Gastroesophageal sphincter (tissue), 4 donors: Measurements from ENCODE around the gene AHI1. TPM values are rescaled to one million over a fixed set of nuclear protein-coding genes. Genes with fewer than 3 reads are reported as not detected.

Experiments used
- ATAC-seq: fragments of 150-250 bp; one replicate; pipeline ENCODE4 v1.9.1; 2016; ENCODE audit warnings: mild to moderate bottlenecking, moderate library complexity
- H3K27ac ChIP-seq, 4 donors: fragments of 200-600 bp; sonication (generic) in 3 of 4; 1 replicate in 3 of 4; 2 replicates in 1 of 4; pipeline ENCODE4 v1.5.1; 2016 to 2019
- H3K27me3 ChIP-seq: fragments of 200-600 bp; sonication (generic); one replicate; pipeline ENCODE4 v1.5.1; 2019
- H3K36me3 ChIP-seq, 2 donors: fragments of 200-600 bp; sonication (generic); one replicate each; pipeline ENCODE4 v1.5.1; 2019; ENCODE audit warnings: control low read depth in 1 of 2
- H3K4me1 ChIP-seq, 3 donors: fragments of 200-600 bp; sonication (generic); 1 replicate in 2 of 3; 2 replicates in 1 of 3; pipeline ENCODE4 v1.5.1; 2016 to 2019; ENCODE audit warnings: control low read depth in 2 of 3
- H3K4me3 ChIP-seq, 2 donors: fragments of 200-600 bp; sonication (generic); one replicate each; pipeline ENCODE4 v1.5.1; 2019; ENCODE audit warnings: mild to moderate bottlenecking in 1 of 2, moderate library complexity in 1 of 2
- H3K9me3 ChIP-seq, 3 donors: fragments of 200-600 bp; sonication (generic); one replicate each; pipeline ENCODE4 v1.5.1; 2017 to 2019; ENCODE audit warnings: control low read depth in 2 of 3
- CTCF ChIP-seq, 4 experiments: fragments of 200-600 bp in 2 of 4; fragments of 450-650 bp in 2 of 4; sonication (generic) in 1 of 4; IDR thresholded peaks; one replicate each; pipeline ENCODE4 v1.5.1; 2017 to 2019; ENCODE audit warnings: antibody characterized with exemption in 4 of 4, mild to moderate bottlenecking in 2 of 4, moderate library complexity in 2 of 4
- EP300 ChIP-seq: sonication (generic); formaldehyde crosslinking; IDR thresholded peaks from one replicate; pipeline ENCODE4 v1.6.1; 2017; ENCODE audit warnings: antibody characterized with exemption, mild to moderate bottlenecking
- POLR2A ChIP-seq, 2 donors: fragments of 450-650 bp; IDR thresholded peaks; one replicate each; pipeline ENCODE4 v1.6.1; 2017; ENCODE audit warnings: antibody characterized with exemption in 2 of 2, mild to moderate bottlenecking in 2 of 2, moderate library complexity in 1 of 2
- POLR2AphosphoS5 ChIP-seq: sonication (generic); formaldehyde crosslinking; IDR thresholded peaks from one replicate; pipeline ENCODE4 v1.6.1; 2017; ENCODE audit warnings: antibody characterized with exemption
- WGBS, 2 donors: methylation state at CpG; one replicate each; pipeline ENCODE4 v1.1.5; 2018; ENCODE audit warnings: low coverage in 1 of 2; 5-methylcytosine and 5-hydroxymethylcytosine counted together
- total RNA-seq, 4 donors: library from RNA; depleted of rRNA; stranded (reverse); fragments of >200 nt; gene quantifications; one replicate each; pipeline ENCODE4 v1.1.0, GENCODE V29; 2016

Gene AHI1
- total RNA-seq, 4 donors from 2014 or later, result 16.7 to 35.9 (median 27.0) TPM

- H3K27ac ChIP-seq, result no peak overlapping the region
- H3K36me3 ChIP-seq, result no peaks in the 10 kb centered on the region
- H3K9me3 ChIP-seq, result no peaks in the 10 kb centered on the region
- H3K27me3 ChIP-seq, result no peaks in the 10 kb centered on the region
- ATAC-seq, result no peak
- WGBS, 2 donors, result 73 to 75% methylated on average over 2 to 6 of the region's 6 CpGs
- TF ChIP-seq POLR2A (IDR thresholded peaks at IDR 0.05) (no peak), POLR2AphosphoS5 (no peak), EP300 (no peak), CTCF (IDR thresholded peaks at IDR 0.05) (no peak)
- H3K4me1 ChIP-seq, result no peaks in the 10 kb centered on the region
- H3K4me3 ChIP-seq, result no peak overlapping the region
These were observed 252.7 kb downstream of the AHI1 start for GRCh38 chr6:135244805-135245204.

- 89 to 94% methylated on average over 6 to 7 of the region's 7 CpGs for WGBS, 2 donors
- Histone ChIP-seq H3K4me1 (no peaks in the 10 kb centered on the region), H3K9me3 (no peaks in the 10 kb centered on the region), H3K27ac (no peak overlapping the region), H3K27me3 (no peaks in the 10 kb centered on the region), H3K4me3 (no peak overlapping the region), H3K36me3 (no peaks in the 10 kb centered on the region)
- TF ChIP-seq POLR2A (IDR thresholded peaks at IDR 0.05) (no peak), EP300 (no peak), CTCF (IDR thresholded peaks at IDR 0.05) (no peak), POLR2AphosphoS5 (no peak)
- no peak for ATAC-seq
These were observed 253.4 kb downstream of the AHI1 start for GRCh38 chr6:135243871-135244796.

GRCh38 chr6:135240711-135241110 lies 256.8 kb downstream of the AHI1 start:
- Histone ChIP-seq H3K4me3 (no peak overlapping the region), H3K27me3 (peaks cover 11% of the 10 kb centered on the region), H3K36me3 (no peaks in the 10 kb centered on the region), H3K27ac (no peak overlapping the region), H3K9me3 (no peaks in the 10 kb centered on the region), H3K4me1 (no peaks in the 10 kb centered on the region)
- ATAC-seq, result no peak
- WGBS, 2 donors, result 79 to 84% methylated on average over 5 of the region's 5 CpGs
- TF ChIP-seq CTCF (IDR thresholded peaks at IDR 0.05) (no peak), POLR2A (IDR thresholded peaks at IDR 0.05) (no peak)

GRCh38 chr6:135236732-135237131 lies 260.8 kb downstream of the AHI1 start:
- ATAC-seq, result no peak
- WGBS, 2 donors, result 60 to 61% methylated on average over 5 of the region's 6 CpGs
- TF ChIP-seq CTCF (IDR thresholded peaks at IDR 0.05) (no peak), EP300 (no peak), POLR2A (IDR thresholded peaks at IDR 0.05) (no peak), POLR2AphosphoS5 (no peak)
- Histone ChIP-seq H3K4me3 (no peak overlapping the region), H3K27ac (no peak overlapping the region), H3K4me1 (no peaks in the 10 kb centered on the region), H3K36me3 (no peaks in the 10 kb centered on the region), H3K9me3 (no peaks in the 10 kb centered on the region), H3K27me3 (peaks cover 11% of the 10 kb centered on the region)

GRCh38 chr6:135236319-135236718 lies 261.2 kb downstream of the AHI1 start:
- H3K4me1 ChIP-seq, result no peaks in the 10 kb centered on the region
- no peak for ATAC-seq
- H3K36me3 ChIP-seq, result no peaks in the 10 kb centered on the region
- H3K4me3 ChIP-seq, result no peak overlapping the region
- TF ChIP-seq CTCF (IDR thresholded peaks at IDR 0.05) (no peak), EP300 (no peak), POLR2AphosphoS5 (no peak), POLR2A (IDR thresholded peaks at IDR 0.05) (no peak)
- H3K27ac ChIP-seq, result no peak overlapping the region
- H3K9me3 ChIP-seq, result no peaks in the 10 kb centered on the region
- H3K27me3 ChIP-seq, result peaks cover 11% of the 10 kb centered on the region
- WGBS, 2 donors, result 83% methylated on average over 1 of the region's 1 CpG; no CpG with 5 or more reads in 1 of the 2 donors
